Measurements from ENCODE around the gene PRSS57.

GRCh38 chr19:703651-704446, 8.6 kb upstream of the PRSS57 start:
- no peak for TF ChIP-seq CTCF (optimal IDR thresholded peaks at IDR 0.05 in 1 of 3, IDR thresholded peaks at IDR 0.05 in 1 of 3, conservative IDR thresholded peaks at IDR 0.05 in 1 of 3; ENCODE audit: extremely low read depth in 1 of 3, insufficient read depth in 2 of 3, low read length in 3 of 3)
- TF ChIP-seq EZH2 (IDR thresholded peaks at IDR 0.05; ENCODE audit: low read length): no peak

Measured in keratinocyte (primary cell).